Choroid plexus epithelial cell (primary cell): ENCODE data around the gene SH3D19.

Experiments used
- DNase-seq: peaks from one replicate; pipeline ENCODE4 v3.0.0-alpha.2; 2010; ENCODE audit warnings: low read depth
- H3K4me3 ChIP-seq: 2 replicates; pipeline ENCODE4 v1.5.1; 2011; ENCODE audit warnings: low read depth, mild to moderate bottlenecking, control low read depth, low read length, moderate library complexity
- TF ChIP-seq, protein P1 (sequence below): conservative IDR thresholded peaks from 2 replicates; pipeline ENCODE4 v1.5.1; 2011; ENCODE audit warnings: low read depth, mild to moderate bottlenecking, control low read depth, inconsistent platforms, low read length, moderate library complexity

SH3D19 gene

DNA sequence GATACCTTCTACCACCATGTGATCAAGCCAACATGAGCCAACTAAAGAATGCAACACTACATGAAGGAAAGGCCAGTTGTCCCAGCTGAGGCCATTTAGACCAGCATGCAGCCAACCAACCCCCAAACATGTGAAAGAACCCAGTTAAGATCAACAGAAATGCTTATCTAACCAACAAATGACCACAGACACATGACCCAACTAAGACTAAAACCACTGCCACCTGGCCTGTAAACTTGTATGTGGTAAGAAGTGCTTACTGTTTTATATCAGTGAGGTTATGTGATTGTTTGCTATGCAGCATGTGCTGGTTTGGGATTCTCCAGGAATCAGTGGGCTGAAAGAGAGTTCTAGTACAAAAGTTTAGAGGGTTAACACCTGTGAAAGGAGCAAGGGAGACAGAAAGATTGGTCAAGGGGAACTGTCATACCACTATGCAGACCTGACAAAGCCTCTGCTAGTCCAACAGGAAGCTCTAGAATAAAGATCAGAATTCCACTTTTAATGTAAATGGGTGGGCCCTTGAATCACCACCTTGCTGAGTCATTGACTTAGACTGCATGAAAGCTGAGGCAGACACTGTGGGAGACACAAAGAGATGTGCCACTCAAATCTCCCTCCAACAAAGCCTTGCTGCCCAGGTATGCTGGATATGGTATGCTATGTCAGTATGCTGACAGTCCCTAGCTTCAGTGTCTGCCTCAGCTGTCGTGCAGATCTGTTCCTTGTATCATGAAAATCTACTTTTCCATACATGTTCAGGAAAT, 6.1 kb upstream of the SH3D19 start:
- H3K4me3 ChIP-seq: no peak overlapping the region
- peak; percentile 49 for DNase-seq
- TF ChIP-seq, protein P1, sequence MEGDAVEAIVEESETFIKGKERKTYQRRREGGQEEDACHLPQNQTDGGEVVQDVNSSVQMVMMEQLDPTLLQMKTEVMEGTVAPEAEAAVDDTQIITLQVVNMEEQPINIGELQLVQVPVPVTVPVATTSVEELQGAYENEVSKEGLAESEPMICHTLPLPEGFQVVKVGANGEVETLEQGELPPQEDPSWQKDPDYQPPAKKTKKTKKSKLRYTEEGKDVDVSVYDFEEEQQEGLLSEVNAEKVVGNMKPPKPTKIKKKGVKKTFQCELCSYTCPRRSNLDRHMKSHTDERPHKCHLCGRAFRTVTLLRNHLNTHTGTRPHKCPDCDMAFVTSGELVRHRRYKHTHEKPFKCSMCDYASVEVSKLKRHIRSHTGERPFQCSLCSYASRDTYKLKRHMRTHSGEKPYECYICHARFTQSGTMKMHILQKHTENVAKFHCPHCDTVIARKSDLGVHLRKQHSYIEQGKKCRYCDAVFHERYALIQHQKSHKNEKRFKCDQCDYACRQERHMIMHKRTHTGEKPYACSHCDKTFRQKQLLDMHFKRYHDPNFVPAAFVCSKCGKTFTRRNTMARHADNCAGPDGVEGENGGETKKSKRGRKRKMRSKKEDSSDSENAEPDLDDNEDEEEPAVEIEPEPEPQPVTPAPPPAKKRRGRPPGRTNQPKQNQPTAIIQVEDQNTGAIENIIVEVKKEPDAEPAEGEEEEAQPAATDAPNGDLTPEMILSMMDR: no peak

DNA sequence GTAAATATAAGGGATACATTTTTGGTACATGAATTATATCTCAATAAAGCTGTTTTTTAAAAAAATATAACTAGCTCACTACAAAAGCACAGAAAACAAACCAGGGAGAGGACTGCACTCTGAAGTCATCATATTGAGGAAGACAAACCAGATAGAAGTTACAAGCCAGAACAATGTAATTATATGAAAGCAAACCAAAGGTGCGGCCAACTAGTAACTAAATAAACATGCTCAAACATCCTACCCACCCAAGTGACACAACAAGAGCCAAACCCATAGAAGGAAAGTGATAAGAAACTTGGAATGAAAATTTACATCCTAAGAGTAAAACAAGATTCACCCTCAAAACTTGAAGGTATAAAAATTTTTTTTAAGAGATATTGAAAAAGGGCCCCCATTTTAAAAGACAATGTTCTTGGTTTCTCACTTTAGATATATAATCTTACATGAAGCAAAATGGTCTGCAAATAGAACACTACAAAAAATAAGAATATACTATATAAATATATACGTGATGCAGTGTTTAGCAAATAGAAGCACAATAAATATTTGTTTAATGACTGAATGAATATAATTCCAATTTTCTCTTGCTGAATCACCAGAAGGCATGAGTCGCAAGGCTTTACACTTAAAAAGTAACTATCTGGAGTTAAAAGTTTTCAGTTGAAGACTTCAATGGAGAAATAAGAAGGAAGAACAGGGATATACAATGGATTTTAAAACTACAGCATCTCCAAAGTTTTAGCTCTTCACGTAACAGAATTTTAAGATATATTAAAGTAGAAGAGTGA, 4.0 kb upstream of the SH3D19 start:
- H3K4me3 ChIP-seq: no peak overlapping the region
- no peak for DNase-seq
- TF ChIP-seq, protein P1: no peak

DNA sequence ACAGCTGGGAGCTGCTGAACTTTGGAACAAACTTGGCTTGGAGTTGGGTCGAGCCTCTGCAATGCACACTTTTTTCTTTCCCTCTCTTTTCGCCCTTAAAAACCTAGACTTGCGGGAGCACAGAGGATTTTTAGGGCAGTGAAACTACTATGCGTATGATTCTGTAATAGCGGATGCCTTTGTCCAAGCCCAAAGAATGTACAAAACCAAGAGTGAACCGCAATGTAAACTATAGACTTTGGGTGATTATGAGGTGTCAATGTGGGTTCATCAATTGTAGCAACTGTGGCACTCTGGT, 493 bp upstream of the SH3D19 start:
- peak overlapping the region; percentile 76 for H3K4me3 ChIP-seq
- TF ChIP-seq, protein P1: no peak

DNA sequence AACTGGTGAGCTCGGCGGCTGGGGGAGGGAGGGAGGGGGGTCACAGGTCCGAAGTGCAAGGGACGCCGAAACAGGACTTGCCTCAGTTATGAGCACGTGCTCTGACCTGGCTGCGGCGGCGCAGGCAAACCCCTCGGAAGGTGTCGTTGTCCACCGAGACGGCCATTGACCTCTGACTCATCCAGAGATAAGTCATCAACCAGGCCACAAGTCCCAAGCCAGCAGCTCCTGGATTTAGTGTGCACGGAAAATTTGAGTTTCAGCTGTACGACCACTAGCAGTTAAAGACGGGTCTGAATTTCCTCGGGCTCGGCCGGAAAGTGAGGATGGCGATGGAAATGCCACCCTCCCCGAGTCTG, 674 bp downstream of the SH3D19 start:
- TF ChIP-seq, protein P1: no peak
- peak; percentile 23 for DNase-seq
- peak overlapping the region; percentile 76 for H3K4me3 ChIP-seq

More for the DNA sequence above, 493 bp upstream of the SH3D19 start:
- DNase-seq: no peak

DNA sequence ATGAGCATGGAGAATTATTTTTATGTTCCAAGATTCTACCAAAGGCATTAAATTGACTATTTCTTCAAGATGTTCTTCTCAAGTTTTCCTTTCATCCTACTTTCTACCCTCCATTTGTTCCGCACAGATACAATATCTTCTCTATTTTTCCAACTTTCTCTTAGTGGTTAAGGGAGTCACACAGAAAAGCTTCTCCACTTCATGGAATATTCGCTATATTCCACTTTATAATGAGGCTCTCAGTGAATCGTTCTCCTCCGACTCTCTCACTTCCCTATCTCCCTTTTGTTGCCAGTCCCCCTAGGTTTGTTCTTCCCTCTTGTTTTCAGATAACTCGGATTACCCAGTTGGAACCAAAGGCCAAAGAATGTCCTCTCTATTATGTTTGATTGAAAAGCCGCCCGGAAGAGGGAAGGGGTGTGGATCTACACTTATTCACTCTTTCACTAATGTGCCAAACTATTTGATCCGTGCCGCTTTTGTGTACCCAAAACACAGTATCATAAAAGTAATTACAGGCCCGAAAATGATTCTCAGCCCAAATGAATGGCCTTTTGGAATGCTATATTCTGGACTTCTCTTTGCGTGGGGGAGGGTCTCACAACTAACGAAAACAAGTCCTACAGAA, 1.2 kb downstream of the SH3D19 start:
- TF ChIP-seq, protein P1: no peak
- peak; percentile 4 for DNase-seq
- peak overlapping the region; percentile 76 for H3K4me3 ChIP-seq

DNA sequence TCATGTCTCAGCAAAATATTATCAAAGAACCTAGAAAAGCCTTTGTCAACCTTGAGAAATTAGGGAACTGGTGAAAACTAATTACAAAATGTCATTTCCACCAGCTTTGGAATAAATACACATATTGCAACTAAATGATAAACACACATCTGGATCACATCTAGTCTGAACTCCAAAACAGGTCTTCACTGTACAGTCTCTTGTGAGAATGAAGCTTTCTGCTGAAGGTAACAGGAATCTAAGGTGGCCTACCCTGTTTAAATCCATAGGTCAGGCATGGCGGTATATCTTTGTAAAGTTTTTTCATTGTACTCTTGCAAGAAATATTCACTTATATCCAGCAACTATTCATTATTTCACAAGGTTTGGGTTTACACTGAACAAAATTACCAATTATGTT, 1.7 kb downstream of the SH3D19 start:
- TF ChIP-seq, protein P1: no peak
- no peak overlapping the region for H3K4me3 ChIP-seq
- no peak for DNase-seq
